Astrocyte of the cerebellum (primary cell): ENCODE data around the gene ARHGAP18.
A peak's percentile ranks its signal among the peaks of the same experiment; 100 is the strongest.

ENCODE experiments used
- DNase-seq: peaks from one replicate; pipeline ENCODE4 v3.0.0-alpha.2; 2011; ENCODE audit warnings: low read depth
- H3K4me3 ChIP-seq: 2 replicates; pipeline ENCODE4 v1.5.1; 2011; ENCODE audit warnings: mild to moderate bottlenecking, low read depth, low read length, moderate library complexity
- CTCF ChIP-seq: IDR thresholded peaks from 2 replicates; pipeline ENCODE4 v1.5.1; 2012; ENCODE audit warnings: low read length, low read depth, moderate library complexity, mild to moderate bottlenecking; ENCODE audit errors: missing control alignments
- in situ Hi-C: cut with HindIII; loops from 2 replicates; pipeline ENCODE4 v1.10.0; 2017; ENCODE audit warnings: low sequenced_read_pairs

Gene ARHGAP18

GRCh38 chr6:129749749-129750120, 39.8 kb upstream of the ARHGAP18 start:
- in situ Hi-C loops = no loop called here
- no peak overlapping the region for H3K4me3 ChIP-seq
- no peak for TF ChIP-seq CTCF
- peak; percentile 66 for DNase-seq

GRCh38 chr6:129748901-129749748, 39.1 kb upstream of the ARHGAP18 start:
- no peak for TF ChIP-seq CTCF
- no peak for DNase-seq
- in situ Hi-C loops = no loop called here
- H3K4me3 ChIP-seq = no peak overlapping the region

DNA sequence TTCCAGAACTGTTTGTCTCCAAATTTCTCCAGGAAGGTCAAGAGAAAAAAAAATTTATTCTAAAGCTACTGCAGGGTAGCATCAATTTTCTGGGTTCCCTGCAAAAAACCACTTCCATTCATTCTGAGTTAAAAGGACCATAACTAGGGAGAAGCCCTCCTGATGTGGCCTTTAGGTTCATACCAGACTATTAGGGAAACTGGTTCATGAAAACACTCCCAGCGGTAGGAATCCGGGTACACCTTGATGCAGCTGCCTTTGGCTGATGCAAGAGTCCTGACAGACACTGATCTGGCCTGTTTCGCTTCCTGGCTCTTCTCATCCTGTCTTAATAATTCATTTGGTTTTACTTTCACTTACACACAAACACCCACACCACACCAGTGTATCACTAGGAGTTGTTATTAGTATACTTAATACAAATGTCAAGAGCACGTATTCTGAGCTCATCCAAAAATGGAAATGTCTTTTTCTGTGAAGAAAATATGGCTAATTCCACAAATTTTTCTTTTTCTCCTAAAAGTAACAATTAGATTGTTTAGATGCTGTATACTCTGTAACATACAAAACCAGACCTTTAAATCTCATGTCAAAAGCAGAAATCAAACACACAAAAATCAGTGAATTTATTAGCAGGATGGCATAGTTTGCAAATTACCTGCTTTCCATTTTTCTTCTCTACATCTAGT, 38.4 kb upstream of the ARHGAP18 start:
- DNase-seq = no peak
- in situ Hi-C loops = no loop called here
- no peak overlapping the region for H3K4me3 ChIP-seq
- no peak for TF ChIP-seq CTCF

- no peak for DNase-seq
- H3K4me3 ChIP-seq = no peak overlapping the region
- no peak for TF ChIP-seq CTCF
- in situ Hi-C loops = no loop called here
Measured at GRCh38 chr6:129747588-129748112, 37.7 kb upstream of the ARHGAP18 start.

DNA sequence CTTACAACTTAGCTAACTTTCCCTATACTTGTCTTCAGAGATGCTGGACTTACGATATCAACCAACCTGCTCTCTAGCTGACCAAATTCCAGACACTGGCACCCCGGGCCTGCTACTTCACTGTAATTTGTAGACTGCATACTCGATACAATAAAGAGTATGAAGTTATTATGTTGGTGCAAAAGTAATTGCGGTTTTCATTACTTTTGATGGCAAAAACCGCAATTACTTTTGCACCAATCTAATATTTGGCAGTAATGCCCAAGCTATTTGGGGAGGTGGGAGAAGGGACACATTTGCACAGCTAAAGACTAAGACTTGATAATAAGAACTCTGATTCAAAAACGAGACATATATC, 34.9 kb upstream of the ARHGAP18 start:
- H3K4me3 ChIP-seq = no peak overlapping the region
- no peak for DNase-seq
- no peak for TF ChIP-seq CTCF
- in situ Hi-C loops = no loop called here

DNA sequence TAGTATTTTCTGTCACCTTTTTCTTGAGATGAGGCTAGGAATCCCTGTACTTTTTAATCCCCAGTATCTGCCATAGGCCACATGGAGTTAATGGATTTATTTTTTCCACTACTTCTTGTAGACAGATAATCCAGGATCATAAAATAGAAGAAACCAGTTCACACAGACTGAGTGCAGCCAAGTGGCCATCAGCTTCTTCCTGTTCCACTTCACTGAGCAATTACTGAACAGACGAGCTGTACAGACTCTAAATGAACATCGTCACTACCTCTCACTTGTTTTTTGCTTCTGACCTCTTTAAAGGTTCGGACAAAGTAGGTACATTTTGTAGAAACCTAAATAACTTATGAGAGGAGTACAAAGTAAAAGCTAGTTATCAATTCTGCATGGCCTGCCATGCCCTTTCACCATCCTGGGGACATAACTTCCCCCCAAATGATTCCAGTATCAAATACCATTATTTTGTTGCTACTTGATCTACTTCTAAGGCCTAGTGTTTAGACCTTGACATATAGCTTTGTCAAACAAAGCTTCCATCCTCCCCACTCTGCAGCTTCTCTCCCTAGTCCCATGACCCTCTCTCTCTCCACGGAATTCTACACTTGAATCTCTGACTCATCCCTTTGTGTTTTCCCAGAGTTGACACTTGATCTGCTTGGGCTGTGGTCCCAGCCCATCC, 34.4 kb upstream of the ARHGAP18 start:
- TF ChIP-seq CTCF = no peak
- in situ Hi-C loops = no loop called here
- H3K4me3 ChIP-seq = no peak overlapping the region
- peak; percentile 81 for DNase-seq
